IMR-90 (cell line): ENCODE measurements around the gene FAM98B. TPM values are rescaled to one million over a fixed set of nuclear protein-coding genes. Genes with fewer than 3 reads are reported as not detected.

Source experiments
- ATAC-seq: fragments of 200-7000 bp; cut with Tn5 transposase; 2 replicates; pipeline ENCODE4 v1.9.1; 2020; ENCODE audit warnings: low read depth, mild to moderate bottlenecking, moderate library complexity
- BruUV-seq: library from RNA; stranded (reverse); fragments of 400-500 nt; replicated peaks from 2 replicates; lab custom pipeline; 2021; lab: Mats Ljungman, UMichigan
- CTCF ChIA-PET: fragments of 300-600 bp; formaldehyde crosslinking; extraction: SDS; loops from one replicate; lab custom pipeline; 2021; ENCODE audit warnings: antibody characterized with exemption; lab: Yijun Ruan, JAX
- POLR2A ChIA-PET: fragments of 300-600 bp; sonication (Branson Sonifier 250); formaldehyde crosslinking; loops from one replicate; lab custom pipeline; 2022; ENCODE audit warnings: antibody characterized with exemption; ENCODE audit not compliant: unreplicated experiment; lab: Charles Lee
- DNase-seq: peaks from one replicate; pipeline ENCODE4 v3.0.0; 2013
- H2AFZ ChIP-seq: replicated peaks from 2 replicates; pipeline ENCODE3; 2013; ENCODE audit warnings: low read length, mild to moderate bottlenecking; ENCODE audit not compliant: poor library complexity
- H2AK5ac ChIP-seq: 2 replicates; pipeline ENCODE4 v1.6.1; 2013; ENCODE audit warnings: low read depth, low read length, inconsistent platforms
- H2AK9ac ChIP-seq: replicated peaks from 2 replicates; pipeline ENCODE3; 2013; ENCODE audit warnings: mild to moderate bottlenecking, low read depth, low read length, moderate library complexity; ENCODE audit not compliant: poor library complexity
- H2BK120ac ChIP-seq: 2 replicates; pipeline ENCODE4 v1.6.1; 2013; ENCODE audit warnings: low read depth, low read length, inconsistent platforms
- H2BK15ac ChIP-seq: 3 replicates; pipeline ENCODE4 v1.6.1; 2013; ENCODE audit warnings: low read depth, low read length, inconsistent platforms
- H2BK20ac ChIP-seq: 2 replicates; pipeline ENCODE4 v1.6.1; 2013; ENCODE audit warnings: low read depth, mild to moderate bottlenecking, inconsistent platforms, low read length, moderate library complexity
- H2BK5ac ChIP-seq: 2 replicates; pipeline ENCODE4 v1.6.1; 2013; ENCODE audit warnings: mild to moderate bottlenecking, low read depth, low read length, inconsistent platforms; ENCODE audit not compliant: poor library complexity, severe bottlenecking
- H3K14ac ChIP-seq: replicated peaks from 2 replicates; pipeline ENCODE4 v1.6.1; 2013; ENCODE audit warnings: low read depth, low read length, inconsistent platforms
- H3K18ac ChIP-seq: 2 replicates; pipeline ENCODE4 v1.6.1; 2013; ENCODE audit warnings: low read depth, low read length, control low read depth
- H3K23ac ChIP-seq: 2 replicates; pipeline ENCODE4 v1.6.1; 2013; ENCODE audit warnings: low read depth, low read length, inconsistent platforms
- H3K27ac ChIP-seq: 2 replicates; pipeline ENCODE4 v1.5.1; 2013; ENCODE audit warnings: mild to moderate bottlenecking, control low read depth, low read length; ENCODE audit not compliant: insufficient read depth
- H3K27me3 ChIP-seq: 2 replicates; pipeline ENCODE4 v1.6.1; 2013; ENCODE audit warnings: low read length; ENCODE audit not compliant: control insufficient read depth, insufficient read depth
- H3K36me3 ChIP-seq: 2 replicates; pipeline ENCODE4 v1.6.1; 2013; ENCODE audit warnings: low read length, mixed read lengths; ENCODE audit not compliant: control insufficient read depth, insufficient read depth
- H3K4ac ChIP-seq: 2 replicates; pipeline ENCODE4 v1.6.1; 2013; ENCODE audit warnings: low read depth, low read length, inconsistent platforms
- H3K4me1 ChIP-seq: 2 replicates; pipeline ENCODE4 v1.6.1; 2013; ENCODE audit warnings: low read length, mixed read lengths; ENCODE audit not compliant: control insufficient read depth, insufficient read depth
- H3K4me2 ChIP-seq: 2 replicates; pipeline ENCODE4 v1.6.1; 2013; ENCODE audit warnings: low read depth, mild to moderate bottlenecking, control low read depth, low read length, moderate library complexity
- H3K4me3 ChIP-seq: 2 replicates; pipeline ENCODE4 v1.5.1; 2013; ENCODE audit warnings: low read depth, mild to moderate bottlenecking, control low read depth, low read length, moderate library complexity; ENCODE audit not compliant: insufficient read depth
- H3K56ac ChIP-seq: 2 replicates; pipeline ENCODE4 v1.6.1; 2013; ENCODE audit warnings: low read length, inconsistent platforms; ENCODE audit not compliant: insufficient read depth; ENCODE audit errors: extremely low read depth
- H3K79me1 ChIP-seq, 2 experiments: 2 replicates each; pipeline ENCODE4 v1.6.1; 2013; ENCODE audit warnings: low read length in 2 of 2, inconsistent platforms in 1 of 2, low read depth in 1 of 2
- H3K9ac ChIP-seq: 2 replicates; pipeline ENCODE4 v1.6.1; 2013; ENCODE audit warnings: low read depth, low read length, control low read depth
- H3K9me1 ChIP-seq: 2 replicates; pipeline ENCODE4 v1.6.1; 2013; ENCODE audit warnings: low read length, inconsistent platforms; ENCODE audit not compliant: insufficient read depth
- H3K9me3 ChIP-seq: 2 replicates; pipeline ENCODE4 v1.6.1; 2013; ENCODE audit warnings: low read length; ENCODE audit not compliant: control insufficient read depth, insufficient read depth
- H4K20me1 ChIP-seq: 2 replicates; pipeline ENCODE4 v1.6.1; 2013; ENCODE audit warnings: low read length, inconsistent platforms; ENCODE audit not compliant: insufficient read depth
- H4K5ac ChIP-seq: 2 replicates; pipeline ENCODE4 v1.6.1; 2013; ENCODE audit warnings: mild to moderate bottlenecking, low read depth, low read length, control low read depth
- H4K8ac ChIP-seq, 2 experiments: 2 replicates each; pipeline ENCODE4 v1.6.1; 2013; ENCODE audit warnings: low read depth in 2 of 2, low read length in 2 of 2, control low read depth in 1 of 2, inconsistent platforms in 1 of 2
- H4K91ac ChIP-seq: 2 replicates; pipeline ENCODE4 v1.6.1; 2013; ENCODE audit warnings: low read depth, low read length, inconsistent platforms; ENCODE audit not compliant: insufficient read depth
- BHLHE40 ChIP-seq: fragments of 150-350 bp; IDR thresholded peaks from 2 replicates; pipeline ENCODE4 v1.6.1; 2016; ENCODE audit warnings: mild to moderate bottlenecking, low read depth, low read length
- CEBPB ChIP-seq: IDR thresholded peaks from 2 replicates; pipeline ENCODE4 v1.6.1; 2012; ENCODE audit warnings: low read depth, low read length, improper control_type of control experiment
- CHD1 ChIP-seq: IDR thresholded peaks from 2 replicates; pipeline ENCODE4 v1.6.1; 2012; ENCODE audit warnings: low read depth, low read length, improper control_type of control experiment
- CTCF ChIP-seq: conservative IDR thresholded peaks from 2 replicates; pipeline ENCODE4 v1.5.1; 2012; ENCODE audit warnings: mild to moderate bottlenecking, low read depth, low read length, improper control_type of control experiment
- ELK1 ChIP-seq: fragments of 150-350 bp; IDR thresholded peaks from 2 replicates; pipeline ENCODE4 v1.6.1; 2016; ENCODE audit warnings: low read depth, mild to moderate bottlenecking, low read length, moderate library complexity, borderline replicate concordance
- FOS ChIP-seq: fragments of 150-350 bp; IDR thresholded peaks from 2 replicates; pipeline ENCODE4 v1.6.1; 2016; ENCODE audit warnings: low read depth, low read length
- MAFK ChIP-seq: IDR thresholded peaks from 2 replicates; pipeline ENCODE4 v1.6.1; 2012; ENCODE audit warnings: low read depth, low read length, improper control_type of control experiment
- MAZ ChIP-seq: IDR thresholded peaks from 2 replicates; pipeline ENCODE4 v1.6.1; 2012; ENCODE audit warnings: low read depth, mild to moderate bottlenecking, low read length, improper control_type of control experiment, moderate library complexity, borderline replicate concordance
- MXI1 ChIP-seq: IDR thresholded peaks from 2 replicates; pipeline ENCODE4 v1.6.1; 2012; ENCODE audit warnings: low read depth, mild to moderate bottlenecking, low read length, moderate library complexity, borderline replicate concordance
- NFE2L2 ChIP-seq: fragments of 150-350 bp; IDR thresholded peaks from 2 replicates; pipeline ENCODE4 v1.6.1; 2016; ENCODE audit warnings: low read depth, mild to moderate bottlenecking, low read length
- POLR2A ChIP-seq: IDR thresholded peaks from 2 replicates; pipeline ENCODE4 v1.6.1; 2012; ENCODE audit warnings: mild to moderate bottlenecking, low read depth, low read length
- RAD21 ChIP-seq: IDR thresholded peaks from 2 replicates; pipeline ENCODE4 v1.6.1; 2012; ENCODE audit warnings: low read length, improper control_type of control experiment
- RCOR1 ChIP-seq: IDR thresholded peaks from 2 replicates; pipeline ENCODE4 v1.6.1; 2012; ENCODE audit warnings: mild to moderate bottlenecking, low read length, improper control_type of control experiment; ENCODE audit not compliant: insufficient replicate concordance
- RFX5 ChIP-seq: IDR thresholded peaks from 2 replicates; pipeline ENCODE4 v1.8.0; 2012; ENCODE audit warnings: low read depth, mild to moderate bottlenecking, low read length, moderate library complexity
- SMC3 ChIP-seq: fragments of 150-350 bp; IDR thresholded peaks from 2 replicates; pipeline ENCODE4 v1.6.1; 2016; ENCODE audit warnings: low read depth, mild to moderate bottlenecking, antibody characterized with exemption, low read length, moderate library complexity
- USF2 ChIP-seq: fragments of 150-350 bp; IDR thresholded peaks from 2 replicates; pipeline ENCODE4 v1.6.1; 2017; ENCODE audit warnings: mild to moderate bottlenecking, antibody characterized with exemption, low read length, low read depth
- WGBS, 2 experiments: methylation state at CpG; one replicate each; pipeline versions ENCODE4 v1.1.5 to v1.1.7; 2013; ENCODE audit warnings: missing lambda C conversion rate in 2 of 2; ENCODE audit not compliant: insufficient read length in 1 of 2; ENCODE audit errors: extremely low coverage in 2 of 2; 5-methylcytosine and 5-hydroxymethylcytosine counted together
- dilution Hi-C: fragments of 300-500 bp; cut with HindIII; formaldehyde crosslinking; loops from one replicate; pipeline ENCODE4 v1.14.3; 2018; ENCODE audit warnings: low sequenced_read_pairs; ENCODE audit not compliant: unreplicated experiment
- in situ Hi-C: fragments of 300-500 bp; cut with MboI; formaldehyde crosslinking; loops from 3 replicates; pipeline ENCODE4 v1.14.3; 2019; ENCODE audit warnings: low sequenced_read_pairs, inconsistent platforms, mixed read lengths
- intact Hi-C: fragments of 100-400 bp; cut with micrococcal nuclease; formaldehyde crosslinking; loops from 2 replicates; pipeline ENCODE4 v1.10.0; 2022
- polyA plus RNA-seq, 3 experiments: library from polyadenylated mRNA; depleted of rRNA; stranded (reverse); fragments of >200 nt; gene quantifications; 2 replicates each; pipeline ENCODE4 v1.2.3, GENCODE V29; 2012; ENCODE audit warnings: low replicate concordance in 1 of 3
- total RNA-seq: library from RNA; depleted of rRNA; stranded (reverse); fragments of >200 nt; gene quantifications from 2 replicates; pipeline ENCODE4 v1.2.3, GENCODE V29; 2012

The FAM98B gene
- total and polyA plus RNA-seq, 2 of the 4 experiments (the other 2 are of a cell fraction) = 2.7 to 12.2 TPM

- no peaks in the 10 kb centered on the region for H4K20me1 ChIP-seq
- H3K36me3 ChIP-seq = no peaks in the 10 kb centered on the region
- H3K9me1 ChIP-seq = no peaks in the 10 kb centered on the region
- H3K27me3 ChIP-seq = peaks cover 42% of the 10 kb centered on the region
- in situ Hi-C loops = loop anchor here (25.0 kb wide), 1 partner anchor 257 kb away; no protein-coding TSS in a partner anchor
- BruUV-seq = no TSS peak
- intact Hi-C loops = no loop called here
- H2AK9ac ChIP-seq = no peak overlapping the region
- no peak overlapping the region for H3K14ac ChIP-seq
- no peak overlapping the region for H4K5ac ChIP-seq
- no peak overlapping the region for H3K18ac ChIP-seq
- no peak overlapping the region for H3K56ac ChIP-seq
- no peak overlapping the region for H4K8ac ChIP-seq
- H2AK5ac ChIP-seq = no peak overlapping the region
- peaks cover 2% of the 10 kb centered on the region for H3K9me3 ChIP-seq
- H3K27ac ChIP-seq = no peak overlapping the region
- no peak overlapping the region for H3K9ac ChIP-seq
- no peak overlapping the region for H4K91ac ChIP-seq
- H3K23ac ChIP-seq = no peak overlapping the region
- no peak overlapping the region for H2BK20ac ChIP-seq
- H2BK5ac ChIP-seq = no peak overlapping the region
- no peak for TF ChIP-seq BHLHE40
- TF ChIP-seq RCOR1 = no peak
- TF ChIP-seq CTCF = no peak
- TF ChIP-seq CHD1 = no peak
- TF ChIP-seq MAFK = no peak
- TF ChIP-seq CEBPB = no peak
- TF ChIP-seq ELK1 = no peak
- TF ChIP-seq MAZ = no peak
- TF ChIP-seq USF2 = no peak
- TF ChIP-seq FOS = no peak
- TF ChIP-seq RAD21 = no peak
- no peak for TF ChIP-seq POLR2A
- TF ChIP-seq MXI1 = no peak
- no peak for TF ChIP-seq NFE2L2
- TF ChIP-seq SMC3 = no peak
- no peak for TF ChIP-seq RFX5
- H3K4ac ChIP-seq = no peak overlapping the region
- H2BK15ac ChIP-seq = no peak overlapping the region
- ATAC-seq (no peak), DNase-seq (no peak)
- H3K4me3 ChIP-seq = no peak overlapping the region
- POLR2A ChIA-PET = no interaction called here
- no peak overlapping the region for H3K4me2 ChIP-seq
- H2BK120ac ChIP-seq = no peak overlapping the region
- CTCF ChIA-PET = interaction anchor here (1.4 kb wide), 1 partner anchor 10 kb away, joined by 4 read pairs; no protein-coding TSS in a partner anchor
- dilution Hi-C loops = no loop called here
- 50% methylated on average over 1 of the region's 3 CpGs; no CpG with 5 or more reads in 1 of the 2 experiments for WGBS, 2 experiments
- no peak overlapping the region for H2AFZ ChIP-seq
- H3K4me1 ChIP-seq = no peaks in the 10 kb centered on the region
- no peaks in the 10 kb centered on the region for H3K79me1 ChIP-seq
Observed at GRCh38 chr15:38430106-38430760, 23.7 kb upstream of the FAM98B start.
